RPMI8226 (cell line): Measurements from ENCODE around the gene ALK.
A peak's percentile ranks its signal among the peaks of the same experiment; 100 is the strongest.

ENCODE experiments used
- DNase-seq: peaks from one replicate; pipeline ENCODE4 v3.0.0-alpha.2; 2015

Gene ALK

GRCh38 chr2:29921560-29921915, at the start of gene ALK:
ALK (minus strand) TSS chr2:29921586; CDS start chr2:29920659, 927 bp downstream.
- DNase-seq: peak; percentile 45

- DNase-seq: no peak
Measured at GRCh38 chr2:29966266-29966665, 44.9 kb upstream of the ALK start.

GRCh38 chr2:29963972-29964570, 42.7 kb upstream of the ALK start:
- no peak for DNase-seq

- DNase-seq: no peak
Measured at GRCh38 chr2:29962922-29963321, 41.5 kb upstream of the ALK start.

- no peak for DNase-seq
Measured at GRCh38 chr2:29954316-29954715, 32.9 kb upstream of the ALK start.

- no peak for DNase-seq
Measured at GRCh38 chr2:29952973-29953372, 31.6 kb upstream of the ALK start.

GRCh38 chr2:29951576-29951975, 30.2 kb upstream of the ALK start:
- DNase-seq: no peak

- DNase-seq: no peak
Measured at GRCh38 chr2:29950481-29950880, 29.1 kb upstream of the ALK start.

- no peak for DNase-seq
Measured at GRCh38 chr2:29949042-29949441, 27.7 kb upstream of the ALK start.

GRCh38 chr2:29946505-29946904, 25.1 kb upstream of the ALK start:
- DNase-seq: no peak

GRCh38 chr2:29942711-29943110, 21.3 kb upstream of the ALK start:
- DNase-seq: no peak

- no peak for DNase-seq
Measured at GRCh38 chr2:29940706-29941105, 19.3 kb upstream of the ALK start.

GRCh38 chr2:29936020-29936419, 14.6 kb upstream of the ALK start:
- DNase-seq: no peak

GRCh38 chr2:29931818-29932217, 10.4 kb upstream of the ALK start:
- DNase-seq: no peak

- peak; percentile 72 for DNase-seq
Measured at GRCh38 chr2:29923110-29923721, 1.8 kb upstream of the ALK start.

- DNase-seq: no peak
Measured at GRCh38 chr2:29922605-29923004, 1.2 kb upstream of the ALK start.

GRCh38 chr2:29920631-29921559, 491 bp downstream of the ALK start:
- DNase-seq: no peak

- peak; percentile 50 for DNase-seq
Measured at GRCh38 chr2:29920130-29920577, 1.2 kb downstream of the ALK start.

GRCh38 chr2:29918941-29919340, 2.4 kb downstream of the ALK start:
- DNase-seq: no peak

- DNase-seq: no peak
Measured at GRCh38 chr2:29917781-29918180, 3.6 kb downstream of the ALK start.

GRCh38 chr2:29916571-29916970, 4.8 kb downstream of the ALK start:
- DNase-seq: no peak

GRCh38 chr2:29910960-29911359, 10.4 kb downstream of the ALK start:
- no peak for DNase-seq

- DNase-seq: no peak
Measured at GRCh38 chr2:29910465-29910864, 10.9 kb downstream of the ALK start.

GRCh38 chr2:29902356-29902755, 19.0 kb downstream of the ALK start:
- DNase-seq: no peak
